ENCODE data around the gene SUSD4. TPM values are rescaled to one million over a fixed set of nuclear protein-coding genes. Genes with fewer than 3 reads are reported as not detected.

The SUSD4 gene
- total RNA-seq, 4 donors from 2014 or later: 1.1 to 3.3 (median 1.8) TPM

DNA sequence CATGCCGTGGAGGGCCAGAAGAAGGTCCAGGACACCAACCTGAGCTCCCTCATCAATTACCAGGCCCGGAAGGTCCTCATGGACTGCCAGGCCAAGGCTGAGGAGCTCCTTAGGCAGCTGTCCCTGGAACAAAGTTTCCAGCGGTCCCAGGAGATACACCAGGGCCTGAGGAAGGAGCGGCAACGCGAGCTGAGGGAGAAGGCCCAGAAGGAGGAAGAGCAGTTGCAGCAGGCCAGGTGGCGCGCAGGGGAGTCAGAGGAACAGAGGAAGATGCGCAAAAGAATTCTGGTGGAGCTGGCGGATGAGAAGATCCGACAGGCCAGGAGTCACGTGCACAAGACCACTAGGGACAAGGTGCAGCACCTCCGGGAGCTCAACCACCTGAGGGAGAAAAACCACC, 30.7 kb upstream of the SUSD4 start:
- peaks cover 0 to 16% (median 14%) of the 10 kb centered on the region in 4 donors for H3K4me1 ChIP-seq
- H3K9me3 ChIP-seq: no peaks in the 10 kb centered on the region
- WGBS: 92% methylated on average over 13 of the region's 13 CpGs
- no peaks in the 10 kb centered on the region for H3K36me3 ChIP-seq
- H3K4me3 ChIP-seq: no peak overlapping the region
- intact Hi-C loops (cut with DNase I): no loop called here
- peaks cover 0 to 30% (median 0%) of the 10 kb centered on the region in 4 donors for H3K27me3 ChIP-seq
- TF ChIP-seq POLR2A (IDR thresholded peaks at IDR 0.05; ENCODE audit: low read depth) (no peak), EP300 (IDR thresholded peaks at IDR 0.05) (no peak), POLR2AphosphoS5 (IDR thresholded peaks at IDR 0.05) (no peak)
- TF ChIP-seq, protein P1, sequence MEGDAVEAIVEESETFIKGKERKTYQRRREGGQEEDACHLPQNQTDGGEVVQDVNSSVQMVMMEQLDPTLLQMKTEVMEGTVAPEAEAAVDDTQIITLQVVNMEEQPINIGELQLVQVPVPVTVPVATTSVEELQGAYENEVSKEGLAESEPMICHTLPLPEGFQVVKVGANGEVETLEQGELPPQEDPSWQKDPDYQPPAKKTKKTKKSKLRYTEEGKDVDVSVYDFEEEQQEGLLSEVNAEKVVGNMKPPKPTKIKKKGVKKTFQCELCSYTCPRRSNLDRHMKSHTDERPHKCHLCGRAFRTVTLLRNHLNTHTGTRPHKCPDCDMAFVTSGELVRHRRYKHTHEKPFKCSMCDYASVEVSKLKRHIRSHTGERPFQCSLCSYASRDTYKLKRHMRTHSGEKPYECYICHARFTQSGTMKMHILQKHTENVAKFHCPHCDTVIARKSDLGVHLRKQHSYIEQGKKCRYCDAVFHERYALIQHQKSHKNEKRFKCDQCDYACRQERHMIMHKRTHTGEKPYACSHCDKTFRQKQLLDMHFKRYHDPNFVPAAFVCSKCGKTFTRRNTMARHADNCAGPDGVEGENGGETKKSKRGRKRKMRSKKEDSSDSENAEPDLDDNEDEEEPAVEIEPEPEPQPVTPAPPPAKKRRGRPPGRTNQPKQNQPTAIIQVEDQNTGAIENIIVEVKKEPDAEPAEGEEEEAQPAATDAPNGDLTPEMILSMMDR (IDR thresholded peaks at IDR 0.05): no peak
- DNase-seq (ENCODE audit: extremely low spot score): peak; percentile 75
- no peak overlapping the region for H3K27ac ChIP-seq (replicated peaks in 1 of 4)

DNA sequence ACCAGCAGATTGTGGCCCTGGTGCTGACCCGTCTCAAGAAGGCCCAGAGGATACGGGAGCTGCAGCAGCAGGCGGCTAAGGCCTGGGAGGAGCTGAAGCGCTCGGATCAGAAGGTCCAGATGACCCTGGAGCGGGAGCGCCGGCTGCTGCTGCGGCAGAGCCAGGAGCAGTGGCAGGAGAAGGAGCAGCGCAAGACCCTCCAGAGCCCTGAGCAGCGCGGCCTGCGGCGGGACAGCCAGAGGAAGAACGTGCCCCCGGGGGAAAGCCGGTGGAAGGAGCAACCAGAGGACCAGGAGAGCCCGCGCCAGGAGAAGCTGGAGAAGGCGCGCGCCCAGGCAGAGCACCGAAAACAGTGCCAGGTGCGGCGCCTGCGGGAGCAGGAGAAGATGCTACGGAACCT, 30.3 kb upstream of the SUSD4 start:
- H3K27ac ChIP-seq (replicated peaks in 1 of 4): no peak overlapping the region
- no peak overlapping the region for H3K4me3 ChIP-seq
- intact Hi-C loops (cut with DNase I): no loop called here
- 94% methylated on average over 21 of the region's 27 CpGs for WGBS
- H3K9me3 ChIP-seq: no peaks in the 10 kb centered on the region
- DNase-seq (ENCODE audit: extremely low spot score): peak; percentile 66
- no peaks in the 10 kb centered on the region for H3K36me3 ChIP-seq
- peaks cover 0 to 16% (median 14%) of the 10 kb centered on the region in 4 donors for H3K4me1 ChIP-seq
- H3K27me3 ChIP-seq: peaks cover 0 to 30% (median 0%) of the 10 kb centered on the region in 4 donors
- TF ChIP-seq, protein P1 (IDR thresholded peaks at IDR 0.05): no peak
- TF ChIP-seq EP300 (IDR thresholded peaks at IDR 0.05): no peak
- TF ChIP-seq POLR2AphosphoS5 (IDR thresholded peaks at IDR 0.05): no peak
- TF ChIP-seq POLR2A (IDR thresholded peaks at IDR 0.05; ENCODE audit: low read depth): no peak

DNA sequence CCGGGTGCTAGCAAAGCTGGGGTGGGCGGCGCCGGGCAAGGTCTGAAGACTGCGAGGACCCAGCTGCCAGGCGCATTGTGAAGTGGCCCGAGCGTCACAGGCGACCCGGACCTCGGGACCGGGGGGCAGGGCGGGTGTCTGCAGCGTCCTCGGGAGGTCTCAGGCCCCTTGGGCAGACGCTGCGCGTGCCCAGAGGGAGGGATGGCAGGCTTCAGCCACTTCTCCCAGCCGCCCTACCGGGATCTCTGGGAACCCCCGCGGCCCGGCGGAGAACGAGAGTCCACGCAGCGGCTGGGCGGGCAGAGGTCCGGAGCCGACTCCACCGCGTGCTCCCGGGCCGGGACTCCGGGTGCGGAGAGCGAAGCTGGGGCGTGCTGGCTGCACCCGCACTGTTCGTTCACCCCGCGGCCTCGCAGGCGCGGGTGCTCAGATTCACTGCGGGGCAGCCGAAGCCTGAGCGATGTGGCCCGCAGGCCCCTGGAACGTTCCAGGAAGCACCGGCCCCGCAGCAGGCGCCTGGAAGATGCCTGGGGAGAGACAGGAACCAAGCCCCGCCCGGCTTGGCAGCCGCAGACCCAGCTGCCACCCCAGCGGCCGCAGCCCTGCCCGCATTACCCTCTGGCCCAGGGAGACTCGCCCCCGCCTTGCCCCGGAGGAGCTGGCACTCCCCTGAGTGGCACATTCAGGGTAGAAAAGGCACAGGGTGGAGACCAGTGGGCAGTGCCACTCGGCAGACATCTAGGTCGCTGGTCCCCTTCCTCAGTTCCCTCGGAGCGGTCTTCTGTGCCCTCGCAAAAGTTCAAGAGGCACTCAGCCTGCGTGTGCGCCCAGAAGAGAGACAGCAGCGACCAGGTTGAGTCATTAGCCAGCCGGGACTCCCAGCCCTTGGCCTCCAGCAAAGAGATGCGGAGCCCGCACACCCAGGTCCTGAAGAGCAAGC, 29.6 kb upstream of the SUSD4 start, which contains the start of gene CCDC185:
Gene CCDC185 (plus strand): TSS at position 141 of the 940 bp plus-strand sequence. CDS start 61 bp downstream, at position 202.
- Histone ChIP-seq H3K36me3 (no peaks in the 10 kb centered on the region), H3K4me1 (peaks cover 0 to 16% (median 14%) of the 10 kb centered on the region in 4 donors), H3K27ac (replicated peaks in 1 of 4) (no peak within 1 kb of the TSS), H3K27me3 (peaks cover 0 to 30% (median 0%) of the 10 kb centered on the region in 4 donors), H3K4me3 (peak within 1 kb of the TSS; percentile 46 to 58 (median 54)), H3K9me3 (no peaks in the 10 kb centered on the region)
- peak; percentile 79 for DNase-seq (ENCODE audit: extremely low spot score)
- 28% methylated on average over 18 of the region's 73 CpGs for WGBS
- TF ChIP-seq POLR2AphosphoS5 (IDR thresholded peaks at IDR 0.05) (no peak), EP300 (IDR thresholded peaks at IDR 0.05) (no peak), POLR2A (IDR thresholded peaks at IDR 0.05; ENCODE audit: low read depth) (no peak)
- TF ChIP-seq, protein P1 (IDR thresholded peaks at IDR 0.05): no peak
- intact Hi-C loops (cut with DNase I): no loop called here

DNA sequence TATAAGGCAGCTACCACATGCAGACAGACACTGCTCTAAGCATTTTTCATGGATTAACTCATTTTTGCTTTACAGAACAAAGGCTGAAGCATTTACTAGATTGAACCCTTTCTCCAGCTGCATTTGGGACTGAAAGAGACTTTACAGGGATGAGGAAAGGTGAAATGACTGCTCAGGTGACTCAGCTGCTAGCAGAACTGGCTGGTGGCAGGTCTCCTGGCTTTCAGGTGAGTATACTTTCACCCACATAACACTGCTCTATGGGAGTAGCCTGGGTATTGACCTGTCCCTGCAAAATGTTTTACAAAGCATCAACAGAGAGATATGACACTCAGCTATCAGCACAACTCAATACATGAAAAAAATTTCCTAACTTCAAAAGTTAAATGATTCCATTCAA, 26.6 kb upstream of the SUSD4 start:
- H3K9me3 ChIP-seq: no peaks in the 10 kb centered on the region
- no peak for DNase-seq (ENCODE audit: extremely low spot score)
- intact Hi-C loops (cut with DNase I): no loop called here
- no peak overlapping the region for H3K27ac ChIP-seq (replicated peaks in 1 of 4)
- TF ChIP-seq EP300 (IDR thresholded peaks at IDR 0.05): no peak
- no peak for TF ChIP-seq POLR2A (IDR thresholded peaks at IDR 0.05; ENCODE audit: low read depth)
- TF ChIP-seq, protein P1 (IDR thresholded peaks at IDR 0.05): no peak
- TF ChIP-seq POLR2AphosphoS5 (IDR thresholded peaks at IDR 0.05): no peak
- H3K36me3 ChIP-seq: no peaks in the 10 kb centered on the region
- H3K27me3 ChIP-seq: peaks cover 0 to 30% (median 0%) of the 10 kb centered on the region in 4 donors
- H3K4me1 ChIP-seq: peaks cover 0 to 16% (median 14%) of the 10 kb centered on the region in 4 donors
- no peak overlapping the region for H3K4me3 ChIP-seq
